ENCODE data around the gene LRRC3. TPM values are rescaled to one million over a fixed set of nuclear protein-coding genes. Genes with fewer than 3 reads are reported as not detected.
"Not testable (repeated sequence)": the region's sequence is repeated elsewhere in the genome, so short reads cannot be mapped to it uniquely, and the experiment has no call there.

The LRRC3 gene
- total RNA-seq, 1 experiment from 2014 or later, result 4.7 TPM

DNA sequence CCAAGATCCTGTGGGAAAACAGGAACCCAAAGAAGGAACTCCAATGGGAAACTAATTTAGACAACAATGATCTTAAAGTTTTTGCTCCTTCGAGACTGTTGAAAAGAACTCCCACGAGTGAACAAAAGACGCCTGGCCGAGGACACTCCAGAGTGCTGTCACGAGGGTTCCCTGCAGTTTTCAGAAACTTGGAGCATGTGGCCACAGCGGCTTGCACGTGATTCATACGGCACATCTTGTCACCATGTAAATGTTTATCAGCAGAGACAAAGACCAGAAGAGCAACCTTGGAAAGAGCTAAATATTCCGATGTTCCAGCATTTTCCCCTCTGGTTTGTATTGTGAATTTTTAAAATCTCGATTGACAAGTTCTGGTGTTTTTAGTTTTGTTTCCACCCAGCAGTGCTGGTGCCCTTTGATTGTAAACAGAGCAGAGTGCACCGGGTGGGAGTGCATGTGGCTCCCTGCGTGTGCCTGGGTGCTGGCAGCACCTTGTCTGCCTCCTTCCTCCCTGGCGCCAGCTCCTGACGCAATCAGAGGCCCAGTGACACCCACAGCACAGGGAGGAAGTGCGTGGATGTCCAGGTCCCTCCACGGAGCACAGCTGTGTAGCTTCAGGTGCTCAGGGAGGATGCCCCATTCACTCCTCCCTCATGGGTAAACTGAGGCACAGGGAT lies 23.0 kb downstream of the LRRC3 start:
- Mint-ChIP-seq H3K4me3 (ENCODE audit: unreplicated experiment) (no peak overlapping the region), H3K9me3 (ENCODE audit: unreplicated experiment) (no peaks in the 10 kb centered on the region), H3K27ac (ENCODE audit: unreplicated experiment) (no peak overlapping the region), H3K27me3 (ENCODE audit: insufficient read depth, unreplicated experiment) (no peaks in the 10 kb centered on the region), H3K36me3 (ENCODE audit: insufficient read depth, unreplicated experiment) (peaks cover 12% of the 10 kb centered on the region), H3K4me1 (ENCODE audit: low read depth, unreplicated experiment) (peaks cover 12% of the 10 kb centered on the region)
- Histone ChIP-seq H3K4me1 (peaks cover 14% of the 10 kb centered on the region), H3K36me3 (ENCODE audit: control insufficient read depth, insufficient read depth, low read length) (no peaks in the 10 kb centered on the region; the same call in 1 of the 2 replicates), H3K9me3 (no peaks in the 10 kb centered on the region; the same call in 1 of the 2 replicates), H3K4me3 (ENCODE audit: low read depth, low read length) (no peak overlapping the region), H3K27me3 (replicated peaks; ENCODE audit: control insufficient read depth, insufficient read depth, low read length) (no peaks in the 10 kb centered on the region)
- TF ChIP-seq CTCF (IDR thresholded peaks at IDR 0.05; ENCODE audit: insufficient read depth in 1 of 2, low read depth in 1 of 2, low read length in 1 of 2, severe bottlenecking in 1 of 2, unreplicated experiment in 1 of 2), result no peak
- ChIA-PET CTCF (no interaction called here), POLR2A (no interaction called here)
- no TSS peak for BruUV-seq (replicated peaks)
- DNase-seq, result peak in 1 of 2 experiments; percentile 10
- intact Hi-C loops (cut with micrococcal nuclease; ENCODE audit: unreplicated experiment), result no loop called here

GRCh38 chr21:44478801-44479167 lies 23.5 kb downstream of the LRRC3 start:
- Mint-ChIP-seq H3K27ac (ENCODE audit: unreplicated experiment) (no peak overlapping the region), H3K9me3 (ENCODE audit: unreplicated experiment) (no peaks in the 10 kb centered on the region), H3K27me3 (ENCODE audit: insufficient read depth, unreplicated experiment) (no peaks in the 10 kb centered on the region), H3K36me3 (ENCODE audit: insufficient read depth, unreplicated experiment) (peaks cover 12% of the 10 kb centered on the region), H3K4me1 (ENCODE audit: low read depth, unreplicated experiment) (peaks cover 12% of the 10 kb centered on the region), H3K4me3 (ENCODE audit: unreplicated experiment) (no peak overlapping the region)
- Histone ChIP-seq H3K4me1 (peaks cover 17% of the 10 kb centered on the region), H3K9me3 (peaks cover 3% of the 10 kb centered on the region; the same call in 1 of the 2 replicates), H3K36me3 (ENCODE audit: control insufficient read depth, insufficient read depth, low read length) (no peaks in the 10 kb centered on the region; the same call in 1 of the 2 replicates), H3K4me3 (ENCODE audit: low read depth, low read length) (no peak overlapping the region), H3K27me3 (replicated peaks; ENCODE audit: control insufficient read depth, insufficient read depth, low read length) (no peaks in the 10 kb centered on the region)
- intact Hi-C loops (cut with micrococcal nuclease; ENCODE audit: unreplicated experiment), result no loop called here
- no peak for TF ChIP-seq CTCF (IDR thresholded peaks at IDR 0.05; ENCODE audit: insufficient read depth in 1 of 2, low read depth in 1 of 2, low read length in 1 of 2, severe bottlenecking in 1 of 2, unreplicated experiment in 1 of 2)
- ChIA-PET POLR2A (no interaction called here), CTCF (no interaction called here)
- BruUV-seq (replicated peaks), result no TSS peak
- no peak for DNase-seq

DNA sequence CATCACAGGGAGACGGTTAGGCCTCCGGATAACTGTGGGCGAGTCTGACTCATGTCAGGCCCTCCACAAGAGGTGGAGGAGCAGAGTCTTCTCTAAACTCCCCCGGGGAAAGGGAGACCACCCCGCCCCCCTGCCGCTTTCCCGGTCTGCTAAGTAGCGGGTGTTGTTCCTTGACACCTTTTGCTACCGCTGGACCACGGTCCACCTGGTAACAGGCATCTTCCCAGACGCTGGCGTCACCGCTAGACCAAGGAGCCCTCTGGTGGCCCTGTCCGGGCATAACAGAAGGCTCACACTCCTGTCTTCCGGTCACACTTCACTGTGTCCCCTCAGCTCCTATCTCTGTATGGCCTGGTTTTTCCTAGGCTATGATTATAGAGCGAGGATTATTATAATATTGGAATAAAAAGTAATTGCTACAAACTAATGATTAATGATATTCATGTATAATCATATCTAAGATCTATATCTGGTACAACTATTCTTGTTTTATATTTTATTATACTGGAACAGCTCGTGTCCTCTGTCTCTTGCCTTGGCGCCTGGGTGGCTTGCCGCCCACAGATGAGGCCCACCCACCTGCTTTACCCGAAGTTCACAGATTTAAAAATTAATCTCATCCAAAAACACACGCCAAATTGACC lies 24.4 kb downstream of the LRRC3 start:
- Mint-ChIP-seq H3K4me1 (ENCODE audit: low read depth, unreplicated experiment) (peaks cover 12% of the 10 kb centered on the region), H3K36me3 (ENCODE audit: insufficient read depth, unreplicated experiment) (peaks cover 12% of the 10 kb centered on the region)
- H3K9me3 ChIP-seq; H3K9me3 Mint-ChIP-seq (ENCODE audit: unreplicated experiment); intact Hi-C loops (cut with micrococcal nuclease; ENCODE audit: unreplicated experiment); POLR2A ChIA-PET; H3K27me3 Mint-ChIP-seq (ENCODE audit: insufficient read depth, unreplicated experiment); H3K36me3 ChIP-seq (ENCODE audit: control insufficient read depth, insufficient read depth, low read length); H3K4me3 Mint-ChIP-seq (ENCODE audit: unreplicated experiment); H3K4me3 ChIP-seq (ENCODE audit: low read depth, low read length); H3K27ac Mint-ChIP-seq (ENCODE audit: unreplicated experiment); BruUV-seq (replicated peaks); H3K27me3 ChIP-seq (replicated peaks; ENCODE audit: control insufficient read depth, insufficient read depth, low read length): not testable (repeated sequence)
- DNase-seq, result peak; percentile 61 to 64
- peaks cover 17% of the 10 kb centered on the region for H3K4me1 ChIP-seq
- TF ChIP-seq CTCF (IDR thresholded peaks at IDR 0.05; ENCODE audit: insufficient read depth in 1 of 2, low read depth in 1 of 2, low read length in 1 of 2, severe bottlenecking in 1 of 2, unreplicated experiment in 1 of 2), result peak; percentile 35 to 69
- CTCF ChIA-PET, result interaction anchor here (0.8 kb wide), 2 partner anchors 111 to 141 kb away, joined by 3 to 4 read pairs; partner anchors contain the start of gene CFAP410
